HepG2 (cell line): ENCODE results near the gene DENND10. TPM values are rescaled to one million over a fixed set of nuclear protein-coding genes. Genes with fewer than 3 reads are reported as not detected.

Source experiments
- KLF6 ChIP-seq: IDR thresholded peaks from 2 replicates; pipeline ENCODE4 v1.8.0; 2016; ENCODE audit warnings: missing biosample characterization, missing genetic modification reagents
- SETDB1 ChIP-seq: sonication (generic); formaldehyde crosslinking; IDR thresholded peaks from 2 replicates; pipeline ENCODE4 v1.5.1; 2020; ENCODE audit warnings: missing genetic modification reagents, mild to moderate bottlenecking, borderline replicate concordance
- SPEN ChIP-seq: sonication (generic); formaldehyde crosslinking; IDR thresholded peaks from 2 replicates; pipeline ENCODE4 v1.5.1; 2020; ENCODE audit warnings: low read depth, mild to moderate bottlenecking, missing genetic modification reagents
- XBP1 ChIP-seq: sonication (generic); formaldehyde crosslinking; IDR thresholded peaks from 2 replicates; pipeline ENCODE4 v1.5.0; 2020; ENCODE audit warnings: missing genetic modification reagents
- YY1 ChIP-seq: IDR thresholded peaks from 2 replicates; pipeline ENCODE4 v1.6.1; 2011; ENCODE audit warnings: low read length, low read depth, moderate library complexity, mild to moderate bottlenecking; ENCODE audit not compliant: insufficient read depth, insufficient replicate concordance
- ZMYM3 ChIP-seq: sonication (generic); formaldehyde crosslinking; IDR thresholded peaks from 2 replicates; pipeline ENCODE4 v1.5.1; 2020; ENCODE audit warnings: mild to moderate bottlenecking, missing genetic modification reagents
- ZNF160 ChIP-seq: sonication (generic); formaldehyde crosslinking; IDR thresholded peaks from 2 replicates; pipeline ENCODE4 v1.8.0; 2022; ENCODE audit warnings: mild to moderate bottlenecking, inconsistent platforms, missing genetic modification reagents
- ZNF232 ChIP-seq: sonication (generic); formaldehyde crosslinking; IDR thresholded peaks from 2 replicates; pipeline ENCODE4 v1.4.0; 2020; ENCODE audit warnings: missing genetic modification reagents, borderline replicate concordance
- ZNF253 ChIP-seq: sonication (generic); formaldehyde crosslinking; IDR thresholded peaks from 2 replicates; pipeline ENCODE4 v1.8.0; 2022; ENCODE audit warnings: mild to moderate bottlenecking, missing genetic modification reagents, borderline replicate concordance
- ZNF263 ChIP-seq: sonication (generic); formaldehyde crosslinking; IDR thresholded peaks from 2 replicates; pipeline ENCODE4 v1.4.0; 2020; ENCODE audit warnings: missing genetic modification reagents
- ZXDC ChIP-seq: sonication (generic); formaldehyde crosslinking; IDR thresholded peaks from 2 replicates; pipeline ENCODE4 v1.5.0; 2020; ENCODE audit warnings: mild to moderate bottlenecking, missing genetic modification reagents
- polyA plus RNA-seq, 8 experiments: library from polyadenylated mRNA; depleted of rRNA in 3 of 8; stranded (reverse) in 7 of 8; unstranded in 1 of 8; fragments of >200 nt; fragmentation: Illumina TruSeq in 4 of 8; extraction: Trizol in 4 of 8; gene quantifications; 2 replicates each; pipeline versions ENCODE4 v1.2.1 to v1.2.3, GENCODE V29; 2011 to 2016; ENCODE audit warnings: low read depth in 4 of 8, missing spikeins in 1 of 8, mixed read lengths in 1 of 8; ENCODE audit not compliant: insufficient read depth in 1 of 8
- total RNA-seq, 5 experiments: library from RNA; depleted of rRNA; stranded (reverse); fragments of >200 nt; fragmentation: Illumina TruSeq; extraction: Trizol; gene quantifications; 2 replicates each; pipeline ENCODE4 v1.2.3, GENCODE V29; 2016; ENCODE audit warnings: low read depth in 1 of 5
- TF ChIP-seq, protein P1 (sequence below): sonication (generic); formaldehyde crosslinking; IDR thresholded peaks from 2 replicates; pipeline ENCODE4 v1.4.0; 2020; ENCODE audit warnings: mild to moderate bottlenecking, missing genetic modification reagents
- TF ChIP-seq, protein P2 (sequence below): sonication (generic); formaldehyde crosslinking; IDR thresholded peaks from 2 replicates; pipeline ENCODE4 v1.5.1; 2020; ENCODE audit warnings: mild to moderate bottlenecking, missing genetic modification reagents, borderline replicate concordance
- TF ChIP-seq, protein P3 (sequence below): sonication (generic); formaldehyde crosslinking; IDR thresholded peaks from 2 replicates; pipeline ENCODE4 v1.4.0; 2020; ENCODE audit warnings: missing genetic modification reagents, mild to moderate bottlenecking, borderline replicate concordance
- TF ChIP-seq, protein P4 (sequence below): sonication (generic); formaldehyde crosslinking; IDR thresholded peaks from 2 replicates; pipeline ENCODE4 v1.4.0; 2020; ENCODE audit warnings: missing genetic modification reagents, borderline replicate concordance
- TF ChIP-seq, protein P5 (sequence below): sonication (generic); formaldehyde crosslinking; IDR thresholded peaks from 2 replicates; pipeline ENCODE4 v1.4.0; 2020; ENCODE audit warnings: missing genetic modification reagents, low read depth, mild to moderate bottlenecking, borderline replicate concordance

The DENND10 gene
- total and polyA plus RNA-seq, 2 of the 13 experiments (the other 11 are each of a cell fraction or from before 2014, with no cell fraction given), result 43.7 to 78.8 TPM

- TF ChIP-seq ZXDC (CRISPR knock-in tag) (no peak), ZNF253 (CRISPR knock-in tag) (no peak), ZNF232 (CRISPR knock-in tag) (peak; percentile 86; the same call in 1 of the 2 replicates), KLF6 (CRISPR knock-in tag) (no peak; the same call in 1 of the 2 replicates), SETDB1 (CRISPR knock-in tag) (no peak), SPEN (CRISPR knock-in tag) (peak; percentile 84), ZNF160 (CRISPR knock-in tag) (peak; percentile 29), ZMYM3 (CRISPR knock-in tag) (no peak), XBP1 (CRISPR knock-in tag) (no peak), YY1 (peak; percentile 85), ZNF263 (CRISPR knock-in tag) (no peak)
- TF ChIP-seq, protein P1, sequence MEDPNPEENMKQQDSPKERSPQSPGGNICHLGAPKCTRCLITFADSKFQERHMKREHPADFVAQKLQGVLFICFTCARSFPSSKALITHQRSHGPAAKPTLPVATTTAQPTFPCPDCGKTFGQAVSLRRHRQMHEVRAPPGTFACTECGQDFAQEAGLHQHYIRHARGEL (CRISPR knock-in tag), result peak; percentile 22; the same call in 1 of the 2 replicates
- TF ChIP-seq, protein P2, sequence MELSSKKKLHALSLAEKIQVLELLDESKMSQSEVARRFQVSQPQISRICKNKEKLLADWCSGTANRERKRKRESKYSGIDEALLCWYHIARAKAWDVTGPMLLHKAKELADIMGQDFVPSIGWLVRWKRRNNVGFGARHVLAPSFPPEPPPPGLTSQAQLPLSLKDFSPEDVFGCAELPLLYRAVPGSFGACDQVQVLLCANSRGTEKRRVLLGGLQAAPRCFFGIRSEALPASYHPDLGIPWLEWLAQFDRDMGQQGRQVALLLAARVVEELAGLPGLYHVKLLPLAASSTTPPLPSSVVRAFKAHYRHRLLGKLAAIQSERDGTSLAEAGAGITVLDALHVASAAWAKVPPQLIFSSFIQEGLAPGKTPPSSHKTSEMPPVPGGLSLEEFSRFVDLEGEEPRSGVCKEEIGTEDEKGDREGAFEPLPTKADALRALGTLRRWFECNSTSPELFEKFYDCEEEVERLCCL (CRISPR knock-in tag), result 0 out of 2 replicates have a peak, but pooled peaks have one; percentile 19
- TF ChIP-seq, protein P3, sequence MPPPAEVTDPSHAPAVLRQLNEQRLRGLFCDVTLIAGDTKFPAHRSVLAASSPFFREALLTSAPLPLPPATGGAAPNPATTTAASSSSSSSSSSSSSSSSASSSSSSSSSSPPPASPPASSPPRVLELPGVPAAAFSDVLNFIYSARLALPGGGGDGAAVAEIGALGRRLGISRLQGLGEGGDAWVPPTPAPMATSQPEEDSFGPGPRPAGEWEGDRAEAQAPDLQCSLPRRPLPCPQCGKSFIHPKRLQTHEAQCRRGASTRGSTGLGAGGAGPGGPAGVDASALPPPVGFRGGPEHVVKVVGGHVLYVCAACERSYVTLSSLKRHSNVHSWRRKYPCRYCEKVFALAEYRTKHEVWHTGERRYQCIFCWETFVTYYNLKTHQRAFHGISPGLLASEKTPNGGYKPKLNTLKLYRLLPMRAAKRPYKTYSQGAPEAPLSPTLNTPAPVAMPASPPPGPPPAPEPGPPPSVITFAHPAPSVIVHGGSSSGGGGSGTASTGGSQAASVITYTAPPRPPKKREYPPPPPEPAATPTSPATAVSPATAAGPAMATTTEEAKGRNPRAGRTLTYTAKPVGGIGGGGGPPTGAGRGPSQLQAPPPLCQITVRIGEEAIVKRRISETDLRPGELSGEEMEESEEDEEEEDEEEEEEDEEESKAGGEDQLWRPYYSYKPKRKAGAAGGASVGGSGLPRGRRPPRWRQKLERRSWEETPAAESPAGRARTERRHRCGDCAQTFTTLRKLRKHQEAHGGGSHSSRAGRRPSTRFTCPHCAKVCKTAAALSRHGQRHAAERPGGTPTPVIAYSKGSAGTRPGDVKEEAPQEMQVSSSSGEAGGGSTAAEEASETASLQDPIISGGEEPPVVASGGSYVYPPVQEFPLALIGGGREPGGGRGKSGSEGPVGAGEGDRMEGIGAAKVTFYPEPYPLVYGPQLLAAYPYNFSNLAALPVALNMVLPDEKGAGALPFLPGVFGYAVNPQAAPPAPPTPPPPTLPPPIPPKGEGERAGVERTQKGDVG, result 0 out of 2 replicates have a peak, but pooled peaks have one; percentile 45
- TF ChIP-seq, protein P4, sequence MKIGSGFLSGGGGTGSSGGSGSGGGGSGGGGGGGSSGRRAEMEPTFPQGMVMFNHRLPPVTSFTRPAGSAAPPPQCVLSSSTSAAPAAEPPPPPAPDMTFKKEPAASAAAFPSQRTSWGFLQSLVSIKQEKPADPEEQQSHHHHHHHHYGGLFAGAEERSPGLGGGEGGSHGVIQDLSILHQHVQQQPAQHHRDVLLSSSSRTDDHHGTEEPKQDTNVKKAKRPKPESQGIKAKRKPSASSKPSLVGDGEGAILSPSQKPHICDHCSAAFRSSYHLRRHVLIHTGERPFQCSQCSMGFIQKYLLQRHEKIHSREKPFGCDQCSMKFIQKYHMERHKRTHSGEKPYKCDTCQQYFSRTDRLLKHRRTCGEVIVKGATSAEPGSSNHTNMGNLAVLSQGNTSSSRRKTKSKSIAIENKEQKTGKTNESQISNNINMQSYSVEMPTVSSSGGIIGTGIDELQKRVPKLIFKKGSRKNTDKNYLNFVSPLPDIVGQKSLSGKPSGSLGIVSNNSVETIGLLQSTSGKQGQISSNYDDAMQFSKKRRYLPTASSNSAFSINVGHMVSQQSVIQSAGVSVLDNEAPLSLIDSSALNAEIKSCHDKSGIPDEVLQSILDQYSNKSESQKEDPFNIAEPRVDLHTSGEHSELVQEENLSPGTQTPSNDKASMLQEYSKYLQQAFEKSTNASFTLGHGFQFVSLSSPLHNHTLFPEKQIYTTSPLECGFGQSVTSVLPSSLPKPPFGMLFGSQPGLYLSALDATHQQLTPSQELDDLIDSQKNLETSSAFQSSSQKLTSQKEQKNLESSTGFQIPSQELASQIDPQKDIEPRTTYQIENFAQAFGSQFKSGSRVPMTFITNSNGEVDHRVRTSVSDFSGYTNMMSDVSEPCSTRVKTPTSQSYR (CRISPR knock-in tag), result peak; percentile 49; the same call in 1 of the 2 replicates
- TF ChIP-seq, protein P5, sequence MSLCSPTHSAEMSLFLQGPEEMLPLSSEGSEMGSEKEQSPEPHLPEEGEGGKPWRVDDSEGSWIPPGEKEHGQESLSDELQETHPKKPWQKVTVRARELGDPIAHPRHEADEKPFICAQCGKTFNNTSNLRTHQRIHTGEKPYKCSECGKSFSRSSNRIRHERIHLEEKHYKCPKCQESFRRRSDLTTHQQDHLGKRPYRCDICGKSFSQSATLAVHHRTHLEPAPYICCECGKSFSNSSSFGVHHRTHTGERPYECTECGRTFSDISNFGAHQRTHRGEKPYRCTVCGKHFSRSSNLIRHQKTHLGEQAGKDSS (CRISPR knock-in tag), result no peak
Observed at GRCh38 chr10:119080521-119081259, 23.2 kb upstream of the DENND10 start, which contains the start of gene EIF3A (continued).
